ENCODE results near the gene NUDT22.

NUDT22 gene

GRCh38 chr11:64255135-64256128, 29.4 kb downstream of the NUDT22 start:
- no peak for DNase-seq (ENCODE audit: low spot score)

- no peak for DNase-seq (ENCODE audit: low spot score)
Observed at GRCh38 chr11:64256300-64256699, 30.2 kb downstream of the NUDT22 start.

- no peak for DNase-seq (ENCODE audit: low spot score)
Observed at GRCh38 chr11:64258356-64258755, 32.3 kb downstream of the NUDT22 start.

- no peak for DNase-seq (ENCODE audit: low spot score)
Observed at GRCh38 chr11:64258946-64259532, 33.0 kb downstream of the NUDT22 start.

GRCh38 chr11:64259533-64260067, 33.5 kb downstream of the NUDT22 start:
- DNase-seq (ENCODE audit: low spot score), result no peak

GRCh38 chr11:64260147-64260708, 34.2 kb downstream of the NUDT22 start:
- DNase-seq (ENCODE audit: low spot score), result no peak

GRCh38 chr11:64261556-64262080, 35.5 kb downstream of the NUDT22 start:
- no peak for DNase-seq (ENCODE audit: low spot score)

GRCh38 chr11:64262271-64263002, 36.4 kb downstream of the NUDT22 start:
- DNase-seq (ENCODE audit: low spot score), result no peak

- DNase-seq (ENCODE audit: low spot score), result no peak
Observed at GRCh38 chr11:64263021-64263946, 37.2 kb downstream of the NUDT22 start.

GRCh38 chr11:64263947-64264317, 37.9 kb downstream of the NUDT22 start:
- DNase-seq (ENCODE audit: low spot score), result no peak

- DNase-seq (ENCODE audit: low spot score), result no peak
Observed at GRCh38 chr11:64264371-64264852, 38.3 kb downstream of the NUDT22 start.

GRCh38 chr11:64265176-64266160, 39.4 kb downstream of the NUDT22 start:
- no peak for DNase-seq (ENCODE audit: low spot score)

- peak; percentile 69 for DNase-seq (ENCODE audit: low spot score)
Observed at GRCh38 chr11:64266339-64266738, 40.3 kb downstream of the NUDT22 start.

GRCh38 chr11:64267207-64267945, 41.3 kb downstream of the NUDT22 start:
- no peak for DNase-seq (ENCODE audit: low spot score)

GRCh38 chr11:64268025-64268892, 42.2 kb downstream of the NUDT22 start:
- DNase-seq (ENCODE audit: low spot score), result peak; percentile 25

GRCh38 chr11:64268893-64269539, 42.9 kb downstream of the NUDT22 start:
- DNase-seq (ENCODE audit: low spot score), result peak; percentile 81

Measured in RKO (cell line).